A204.1 (cell line): ENCODE measurements around the gene FBXW5.

Experiments
- FAIRE-seq: peaks from 2 replicates; lab custom pipeline; 2012; peaks lifted over from hg19 to GRCh38; lab: Jason Lieb, UNC

The FBXW5 gene

GRCh38 chr9:136947955-136948510, 3.5 kb upstream of the FBXW5 start:
- FAIRE-seq, result no peak

- FAIRE-seq, result no peak
These were observed 2.7 kb upstream of the FBXW5 start for GRCh38 chr9:136947028-136947891.

- FAIRE-seq, result no peak
These were observed 1.9 kb upstream of the FBXW5 start for GRCh38 chr9:136946228-136947027.

- FAIRE-seq, result no peak
These were observed 1.0 kb upstream of the FBXW5 start for GRCh38 chr9:136945333-136946227.

- FAIRE-seq, result no peak
These were observed 373 bp downstream of the FBXW5 start for GRCh38 chr9:136944212-136944518.

- FAIRE-seq, result no peak
These were observed 987 bp downstream of the FBXW5 start for GRCh38 chr9:136943291-136944211.

GRCh38 chr9:136942881-136943230, 1.7 kb downstream of the FBXW5 start:
- no peak for FAIRE-seq

- FAIRE-seq, result no peak
These were observed 2.2 kb downstream of the FBXW5 start for GRCh38 chr9:136942112-136942880.

- FAIRE-seq, result no peak
These were observed 3.1 kb downstream of the FBXW5 start for GRCh38 chr9:136941231-136942111.

GRCh38 chr9:136940526-136941230, 3.9 kb downstream of the FBXW5 start:
- no peak for FAIRE-seq

- FAIRE-seq, result no peak
These were observed 4.5 kb downstream of the FBXW5 start for GRCh38 chr9:136939996-136940525.

- FAIRE-seq, result no peak
These were observed 5.0 kb downstream of the FBXW5 start for GRCh38 chr9:136939431-136939995.

GRCh38 chr9:136937186-136938001, 7.1 kb downstream of the FBXW5 start:
- no peak for FAIRE-seq

- no peak for FAIRE-seq
These were observed 7.8 kb downstream of the FBXW5 start for GRCh38 chr9:136936645-136937170.

GRCh38 chr9:136935651-136936050, 8.9 kb downstream of the FBXW5 start:
- FAIRE-seq, result no peak

GRCh38 chr9:136934277-136934676, 10.3 kb downstream of the FBXW5 start:
- FAIRE-seq, result no peak

- FAIRE-seq, result no peak
These were observed 12.9 kb downstream of the FBXW5 start for GRCh38 chr9:136931611-136932130.
